SK-N-SH (cell line): ENCODE results near the gene ARG2. TPM values are rescaled to one million over a fixed set of nuclear protein-coding genes. Genes with fewer than 3 reads are reported as not detected.

Source experiments
- CTCF ChIA-PET: fragments of 300-600, 350-600 bp; formaldehyde crosslinking; extraction: SDS; loops from one replicate; lab custom pipeline; 2021; lab: Yijun Ruan, JAX
- POLR2A ChIA-PET: fragments of 350-600 bp; sonication (Branson Sonifier 250); formaldehyde crosslinking; extraction: SDS; loops from one replicate; lab custom pipeline; 2020; ENCODE audit warnings: antibody characterized with exemption, inconsistent platforms; lab: Yijun Ruan, JAX
- DNase-seq: peaks from one replicate; pipeline ENCODE4 v3.0.0; 2012
- H2AFZ ChIP-seq: fragments of 200-600 bp; sonication (generic); 2 replicates; pipeline ENCODE4 v1.8.1; 2016; ENCODE audit warnings: antibody characterized with exemption, mild to moderate bottlenecking, low read depth
- H3F3A ChIP-seq: fragments of 200-600 bp; sonication (generic); replicated peaks from 2 replicates; pipeline ENCODE3; 2016; ENCODE audit warnings: antibody characterized with exemption, mild to moderate bottlenecking; ENCODE audit not compliant: insufficient read depth
- H3K27ac ChIP-seq, 2 experiments: fragments of 200-500 bp in 1 of 2; fragments of 200-600 bp in 1 of 2; sonication (Bioruptor generic) in 1 of 2; sonication (generic), shearing (Covaris generic) in 1 of 2; 2 replicates each; pipeline versions ENCODE4 v1.5.1 to v1.6.1; 2014 to 2016; ENCODE audit warnings: low read depth in 2 of 2, inconsistent platforms in 1 of 2, low read length in 1 of 2, mild to moderate bottlenecking in 1 of 2, mixed read lengths in 1 of 2
- H3K27me3 ChIP-seq: fragments of 200-600 bp; sonication (generic), shearing (Covaris generic); 2 replicates; pipeline ENCODE4 v1.6.1; 2016; ENCODE audit warnings: mixed run types; ENCODE audit not compliant: insufficient read depth
- H3K36me3 ChIP-seq, 2 experiments: fragments of 200-500 bp in 1 of 2; fragments of 200-600 bp in 1 of 2; sonication (Bioruptor generic) in 1 of 2; sonication (generic) in 1 of 2; replicated peaks in 1 of 2; 2 replicates each; pipeline versions ENCODE3 to v1.5.1; 2014 to 2016; ENCODE audit warnings: low read length in 1 of 2, mild to moderate bottlenecking in 1 of 2; ENCODE audit not compliant: insufficient read depth in 2 of 2, control insufficient read depth in 1 of 2
- H3K4me1 ChIP-seq, 2 experiments: fragments of 200-500 bp in 1 of 2; fragments of 200-600 bp in 1 of 2; sonication (Bioruptor generic) in 1 of 2; sonication (generic), shearing (Covaris generic) in 1 of 2; 2 replicates each; pipeline versions ENCODE4 v1.5.1 to v1.6.1; 2014 to 2016; ENCODE audit warnings: low read depth in 1 of 2, low read length in 1 of 2, mixed run types in 1 of 2; ENCODE audit not compliant: insufficient read depth in 2 of 2, control insufficient read depth in 1 of 2
- H3K4me2 ChIP-seq: fragments of 200-600 bp; sonication (generic), shearing (Covaris generic); 2 replicates; pipeline ENCODE4 v1.6.1; 2017; ENCODE audit warnings: mixed run types
- H3K4me3 ChIP-seq, 2 experiments: fragments of 200-500 bp in 1 of 2; fragments of 200-600 bp in 1 of 2; sonication (Bioruptor generic) in 1 of 2; sonication (generic), shearing (Covaris generic) in 1 of 2; 2 replicates each; pipeline versions ENCODE4 v1.5.1 to v1.8.1; 2014 to 2016; ENCODE audit warnings: low read depth in 2 of 2, inconsistent platforms in 1 of 2, low read length in 1 of 2, mild to moderate bottlenecking in 1 of 2, mixed read lengths in 1 of 2, moderate library complexity in 1 of 2
- H3K79me2 ChIP-seq: fragments of 200-600 bp; sonication (generic); 2 replicates; pipeline ENCODE4 v1.8.1; 2017; ENCODE audit warnings: mild to moderate bottlenecking; ENCODE audit not compliant: insufficient read depth
- H3K9ac ChIP-seq: fragments of 200-600 bp; sonication (generic); 2 replicates; pipeline ENCODE4 v1.6.1; 2017; ENCODE audit warnings: mixed run types
- H3K9me2 ChIP-seq: fragments of 200-600 bp; sonication (generic); 2 replicates; pipeline ENCODE4 v1.6.1; 2017; ENCODE audit warnings: mixed run types
- H3K9me3 ChIP-seq: fragments of 200-600 bp; sonication (generic); 2 replicates; pipeline ENCODE4 v1.6.1; 2017; ENCODE audit warnings: mixed run types, mild to moderate bottlenecking, moderate library complexity
- H4K20me1 ChIP-seq: fragments of 200-600 bp; sonication (generic); 2 replicates; pipeline ENCODE4 v1.6.1; 2017; ENCODE audit warnings: mild to moderate bottlenecking, mixed run types; ENCODE audit not compliant: insufficient read depth
- CHD2 ChIP-seq: fragments of 150-350 bp; IDR thresholded peaks from 2 replicates; pipeline ENCODE4 v1.6.1; 2018; ENCODE audit warnings: low read length; ENCODE audit not compliant: partially characterized antibody
- EP300 ChIP-seq, 2 experiments: IDR thresholded peaks; 2 replicates each; pipeline versions ENCODE4 v1.4.0 to v1.6.1; 2012; ENCODE audit warnings: borderline replicate concordance in 1 of 2, low read depth in 1 of 2, low read length in 1 of 2
- FOSL2 ChIP-seq: IDR thresholded peaks from 2 replicates; pipeline ENCODE4 v1.4.0; 2012; ENCODE audit warnings: low read depth, mild to moderate bottlenecking, moderate library complexity, borderline replicate concordance
- MEF2A ChIP-seq: IDR thresholded peaks from 2 replicates; pipeline ENCODE4 v1.4.0; 2012; ENCODE audit warnings: low read depth, borderline replicate concordance
- MXI1 ChIP-seq: IDR thresholded peaks from 2 replicates; pipeline ENCODE4 v1.6.1; 2012; ENCODE audit warnings: mild to moderate bottlenecking, low read depth, low read length, improper control_type of control experiment
- NRF1 ChIP-seq: IDR thresholded peaks from 2 replicates; pipeline ENCODE4 v1.6.1; 2012; ENCODE audit warnings: low read depth, mild to moderate bottlenecking, low read length
- PBX3 ChIP-seq: IDR thresholded peaks from 2 replicates; pipeline ENCODE4; 2012
- RAD21 ChIP-seq: IDR thresholded peaks from 2 replicates; pipeline ENCODE4 v1.6.1; 2012; ENCODE audit warnings: mild to moderate bottlenecking, low read length
- RXRA ChIP-seq: IDR thresholded peaks from 2 replicates; pipeline ENCODE4 v1.4.0; 2012; ENCODE audit warnings: low read depth, mild to moderate bottlenecking, borderline replicate concordance
- SIN3A ChIP-seq: IDR thresholded peaks from 2 replicates; pipeline ENCODE4 v1.6.1; 2012; ENCODE audit warnings: low read depth, mild to moderate bottlenecking, low read length, moderate library complexity, borderline replicate concordance
- SMC3 ChIP-seq: IDR thresholded peaks from 2 replicates; pipeline ENCODE4 v1.6.1; 2012; ENCODE audit warnings: low read depth, low read length, improper control_type of control experiment
- TAF1 ChIP-seq: IDR thresholded peaks from 2 replicates; pipeline ENCODE4 v1.6.1; 2012; ENCODE audit warnings: low read depth, mild to moderate bottlenecking, low read length, moderate library complexity, borderline replicate concordance
- TCF12 ChIP-seq: IDR thresholded peaks from 2 replicates; pipeline ENCODE4 v1.4.0; 2012
- TEAD4 ChIP-seq: IDR thresholded peaks from 2 replicates; pipeline ENCODE4 v1.4.0; 2012; ENCODE audit warnings: mild to moderate bottlenecking, borderline replicate concordance; ENCODE audit not compliant: insufficient read depth
- ZBTB33 ChIP-seq: IDR thresholded peaks from 2 replicates; pipeline ENCODE4 v1.4.0; 2012; ENCODE audit warnings: low read depth, borderline replicate concordance
- WGBS: methylation state at CpG from one replicate; pipeline ENCODE4 v1.1.6; 2017; ENCODE audit warnings: low lambda C conversion rate; 5-methylcytosine and 5-hydroxymethylcytosine counted together
- polyA plus RNA-seq, 3 experiments: library from polyadenylated mRNA; depleted of rRNA; stranded (reverse); fragments of >200 nt; gene quantifications; 2 replicates each; pipeline ENCODE4 v1.2.3, GENCODE V29; 2012
- TF ChIP-seq, protein P1 (sequence below): IDR thresholded peaks from 2 replicates; pipeline ENCODE4 v1.4.0; 2012; ENCODE audit warnings: low read depth, borderline replicate concordance

Gene ARG2
- polyA plus RNA-seq, 1 of the 3 experiments (the other 2 are of a cell fraction), result 2.6 TPM

DNA sequence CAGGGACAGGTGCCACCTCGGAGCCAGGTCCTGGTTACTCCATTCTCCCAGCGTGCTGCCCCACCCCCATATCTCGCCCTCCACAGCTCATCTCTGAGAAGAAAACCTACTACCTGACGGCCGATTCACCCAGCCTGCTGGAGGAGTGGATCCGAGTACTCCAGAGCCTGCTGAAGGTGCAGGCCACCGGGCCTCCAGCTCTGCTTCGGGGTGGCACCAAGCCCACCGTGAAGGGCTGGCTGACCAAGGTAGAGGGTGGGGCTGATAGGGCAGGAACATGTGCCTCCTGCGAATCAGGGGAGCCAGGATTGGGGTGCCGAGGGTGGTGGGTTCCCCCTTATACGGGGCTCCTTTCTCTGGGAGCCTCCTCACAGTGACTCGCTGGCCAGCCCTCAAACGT is 45.6 kb upstream of the ARG2 start:
- ChIA-PET POLR2A (no interaction called here), CTCF (interaction anchor here (7.4 to 24.4 kb wide), 4 partner anchors 10 to 147 kb away, joined by 90 to 319 read pairs (median 222); partner anchors contain the start of gene RDH12)
- no peak for TF ChIP-seq TCF12
- TF ChIP-seq NRF1, result no peak
- no peak overlapping the region for H3K4me2 ChIP-seq
- H3K79me2 ChIP-seq, result no peaks in the 10 kb centered on the region
- no peaks in the 10 kb centered on the region for H3K36me3 ChIP-seq
- no peak overlapping the region for H3K9ac ChIP-seq
- H3K27me3 ChIP-seq, result no peaks in the 10 kb centered on the region
- no peaks in the 10 kb centered on the region for H4K20me1 ChIP-seq
- 82% methylated on average over 8 of the region's 14 CpGs for WGBS
- H3K27ac ChIP-seq, result no peak overlapping the region
- H3K4me3 ChIP-seq, result no peak overlapping the region
- H3K9me2 ChIP-seq, result no peaks in the 10 kb centered on the region
- no peak for DNase-seq
- no peaks in the 10 kb centered on the region for H3K9me3 ChIP-seq
- H3F3A ChIP-seq, result no peaks in the 10 kb centered on the region
- H2AFZ ChIP-seq, result no peak overlapping the region
- H3K4me1 ChIP-seq, result no peaks in the 10 kb centered on the region; a peak in 1 of 4 replicates

DNA sequence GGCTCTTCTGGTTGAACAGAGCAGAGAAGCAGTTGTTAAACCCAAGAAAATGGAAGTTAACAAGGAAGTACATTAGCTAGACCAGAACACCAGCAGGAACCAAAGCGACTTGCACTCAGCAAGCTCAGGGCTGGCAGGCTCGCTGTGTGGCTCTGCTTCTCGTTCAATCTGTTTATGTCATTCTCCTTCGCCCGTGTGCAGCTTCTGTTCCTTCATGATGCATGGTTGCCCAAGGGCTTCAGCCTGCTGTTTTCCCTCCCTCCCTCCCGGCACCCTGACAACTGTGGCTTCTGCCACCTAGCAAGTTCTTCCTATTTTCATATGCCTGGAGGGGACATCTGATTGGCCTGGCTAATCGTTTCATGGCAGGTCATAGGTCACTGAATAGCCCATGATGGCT is 44.9 kb upstream of the ARG2 start:
- WGBS, result 72% methylated on average over 7 of the region's 7 CpGs
- ChIA-PET POLR2A (no interaction called here), CTCF (interaction anchor here (7.4 to 24.4 kb wide), 4 partner anchors 9 to 148 kb away, joined by 90 to 319 read pairs (median 222); partner anchors contain the start of gene RDH12)
- TF ChIP-seq TAF1 (no peak), MXI1 (no peak), EP300 (IDR thresholded peaks at IDR 0.05; ENCODE audit: borderline replicate concordance in 1 of 2, low read depth in 1 of 2, low read length in 1 of 2) (no peak), RXRA (no peak), TEAD4 (no peak), CHD2 (no peak), FOSL2 (no peak), SMC3 (no peak), MEF2A (no peak), SIN3A (no peak), ZBTB33 (no peak), PBX3 (no peak), RAD21 (no peak)
- TF ChIP-seq, protein P1, sequence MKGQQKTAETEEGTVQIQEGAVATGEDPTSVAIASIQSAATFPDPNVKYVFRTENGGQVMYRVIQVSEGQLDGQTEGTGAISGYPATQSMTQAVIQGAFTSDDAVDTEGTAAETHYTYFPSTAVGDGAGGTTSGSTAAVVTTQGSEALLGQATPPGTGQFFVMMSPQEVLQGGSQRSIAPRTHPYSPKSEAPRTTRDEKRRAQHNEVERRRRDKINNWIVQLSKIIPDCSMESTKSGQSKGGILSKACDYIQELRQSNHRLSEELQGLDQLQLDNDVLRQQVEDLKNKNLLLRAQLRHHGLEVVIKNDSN, result no peak
- Histone ChIP-seq H3K4me2 (no peak overlapping the region), H3K79me2 (no peaks in the 10 kb centered on the region), H3K27me3 (no peaks in the 10 kb centered on the region), H3K4me3 (no peak overlapping the region), H2AFZ (no peak overlapping the region), H3K9ac (no peak overlapping the region), H3K27ac (no peak overlapping the region), H3K9me3 (no peaks in the 10 kb centered on the region), H3F3A (no peaks in the 10 kb centered on the region), H3K9me2 (no peaks in the 10 kb centered on the region), H3K4me1 (no peaks in the 10 kb centered on the region; a peak in 1 of 4 replicates), H3K36me3 (no peaks in the 10 kb centered on the region), H4K20me1 (no peaks in the 10 kb centered on the region)
- DNase-seq, result no peak
